ENCODE data around the gene EP400. TPM values are rescaled to one million over a fixed set of nuclear protein-coding genes. Genes with fewer than 3 reads are reported as not detected.
"Not testable (repeated sequence)": the region's sequence is repeated elsewhere in the genome, so short reads cannot be mapped to it uniquely, and the experiment has no call there.

Gene EP400
- total and polyA plus RNA-seq, 2 experiments from 2014 or later, result 10.3 to 12.3 TPM

DNA sequence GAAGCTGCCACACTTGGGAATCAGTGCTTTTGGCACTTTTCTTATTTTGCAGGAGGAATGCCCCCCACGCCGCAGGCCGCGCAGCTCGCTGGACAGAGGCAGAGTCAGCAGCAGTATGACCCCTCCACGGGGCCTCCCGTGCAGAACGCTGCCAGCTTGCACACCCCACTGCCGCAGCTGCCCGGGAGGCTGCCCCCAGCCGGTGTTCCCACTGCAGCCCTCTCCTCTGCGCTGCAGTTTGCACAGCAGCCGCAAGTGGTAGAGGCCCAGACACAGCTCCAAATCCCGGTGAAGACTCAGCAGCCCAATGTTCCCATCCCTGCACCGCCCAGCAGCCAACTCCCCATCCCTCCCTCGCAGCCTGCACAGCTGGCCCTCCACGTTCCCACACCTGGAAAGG is 32.3 kb downstream of the EP400 start:
- no peaks in the 10 kb centered on the region for H3K9me2 ChIP-seq (replicated peaks; ENCODE audit: insufficient read depth)
- H3K9me3 ChIP-seq (ENCODE audit: low read depth), result no peaks in the 10 kb centered on the region
- WGBS (ENCODE audit: low lambda C conversion rate, missing lambda C conversion rate), result 98% methylated on average over 17 of the region's 17 CpGs
- no peaks in the 10 kb centered on the region for H3K36me3 ChIP-seq (replicated peaks; ENCODE audit: insufficient read depth, low read depth)
- peaks cover 7% of the 10 kb centered on the region for H4K20me1 ChIP-seq (ENCODE audit: insufficient read depth, poor library complexity, severe bottlenecking)
- no peak overlapping the region for H3K27ac ChIP-seq
- H3K4me2 ChIP-seq, result no peak overlapping the region
- H3K4me1 ChIP-seq (ENCODE audit: insufficient read depth), result no peaks in the 10 kb centered on the region
- no peak overlapping the region for H3K4me3 ChIP-seq
- no peak overlapping the region for H2AFZ ChIP-seq
- peaks cover 16% of the 10 kb centered on the region for H3K79me2 ChIP-seq
- no peak for DNase-seq (ENCODE audit: low spot score)
- no peaks in the 10 kb centered on the region for H3K27me3 ChIP-seq
- TF ChIP-seq EZH2phosphoT487 (IDR thresholded peaks at IDR 0.05; ENCODE audit: low read depth, severe bottlenecking, unreplicated experiment) (no peak), CTCF (IDR thresholded peaks at IDR 0.05; ENCODE audit: poor library complexity) (no peak), EZH2 (IDR thresholded peaks at IDR 0.05; ENCODE audit: borderline replicate concordance) (no peak)

DNA sequence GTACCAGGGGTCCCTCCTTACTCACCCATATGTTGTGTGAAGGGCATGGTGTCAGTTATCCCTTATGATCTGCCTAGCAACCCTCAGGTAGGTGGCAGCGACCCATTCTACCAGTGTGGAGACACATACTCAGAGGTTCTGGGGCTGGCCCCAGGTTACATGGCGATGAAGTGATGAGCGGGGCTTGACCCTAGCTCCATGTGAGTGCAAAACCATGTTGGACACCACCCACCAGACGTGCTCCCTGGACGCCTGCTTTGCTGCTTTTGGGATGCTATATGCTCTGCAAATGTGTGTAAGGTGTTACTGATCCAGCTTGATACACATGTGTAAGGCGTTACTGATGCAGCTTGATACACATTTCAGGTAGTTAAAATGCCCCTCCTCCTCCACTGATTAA is 33.3 kb downstream of the EP400 start:
- TF ChIP-seq EZH2phosphoT487 (IDR thresholded peaks at IDR 0.05; ENCODE audit: low read depth, severe bottlenecking, unreplicated experiment) (no peak), CTCF (IDR thresholded peaks at IDR 0.05; ENCODE audit: poor library complexity) (no peak), EZH2 (IDR thresholded peaks at IDR 0.05; ENCODE audit: borderline replicate concordance) (no peak)
- H4K20me1 ChIP-seq (ENCODE audit: insufficient read depth, poor library complexity, severe bottlenecking), result peaks cover 7% of the 10 kb centered on the region
- DNase-seq (ENCODE audit: low spot score), result no peak
- no peaks in the 10 kb centered on the region for H3K9me3 ChIP-seq (ENCODE audit: low read depth)
- peaks cover 6% of the 10 kb centered on the region for H3K79me2 ChIP-seq
- 98% methylated on average over 6 of the region's 6 CpGs for WGBS (ENCODE audit: low lambda C conversion rate, missing lambda C conversion rate)
- H3K4me3 ChIP-seq, result no peak overlapping the region
- H2AFZ ChIP-seq, result no peak overlapping the region
- H3K4me2 ChIP-seq, result no peak overlapping the region
- H3K9me2 ChIP-seq (replicated peaks; ENCODE audit: insufficient read depth), result no peaks in the 10 kb centered on the region
- no peaks in the 10 kb centered on the region for H3K4me1 ChIP-seq (ENCODE audit: insufficient read depth)
- H3K27me3 ChIP-seq, result no peaks in the 10 kb centered on the region
- H3K36me3 ChIP-seq (replicated peaks; ENCODE audit: insufficient read depth, low read depth), result no peaks in the 10 kb centered on the region
- H3K27ac ChIP-seq, result no peak overlapping the region

DNA sequence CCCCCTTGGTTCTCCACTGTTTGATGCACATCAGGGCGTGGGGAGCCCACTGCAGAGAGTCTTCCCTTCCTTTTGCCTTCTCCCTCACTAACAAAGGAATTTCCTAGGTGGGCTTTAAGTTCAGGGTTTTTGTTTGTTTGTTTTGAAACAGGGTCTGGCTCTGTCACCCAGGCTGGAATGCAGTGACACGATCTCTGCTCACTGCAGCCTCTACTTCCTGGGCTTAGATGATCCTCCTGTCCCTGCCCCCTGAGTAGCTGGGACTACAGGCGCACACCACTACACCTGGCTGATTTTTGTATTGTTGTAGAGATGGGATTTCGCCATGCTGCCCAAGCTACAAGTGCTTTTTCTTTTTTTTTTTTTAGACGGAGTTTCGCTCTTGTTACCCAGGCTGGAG is 33.8 kb downstream of the EP400 start:
- no peak overlapping the region for H2AFZ ChIP-seq
- peaks cover 7% of the 10 kb centered on the region for H4K20me1 ChIP-seq (ENCODE audit: insufficient read depth, poor library complexity, severe bottlenecking)
- H3K36me3 ChIP-seq (replicated peaks; ENCODE audit: insufficient read depth, low read depth), result no peaks in the 10 kb centered on the region
- H3K4me3 ChIP-seq, result no peak overlapping the region
- H3K9me2 ChIP-seq (replicated peaks; ENCODE audit: insufficient read depth), result no peaks in the 10 kb centered on the region
- H3K27ac ChIP-seq, result no peak overlapping the region
- no peaks in the 10 kb centered on the region for H3K9me3 ChIP-seq (ENCODE audit: low read depth)
- WGBS (ENCODE audit: low lambda C conversion rate, missing lambda C conversion rate), result 91% methylated on average over 6 of the region's 6 CpGs
- no peaks in the 10 kb centered on the region for H3K4me1 ChIP-seq (ENCODE audit: insufficient read depth)
- no peak overlapping the region for H3K4me2 ChIP-seq
- TF ChIP-seq EZH2 (IDR thresholded peaks at IDR 0.05; ENCODE audit: borderline replicate concordance) (no peak), CTCF (IDR thresholded peaks at IDR 0.05; ENCODE audit: poor library complexity) (no peak), EZH2phosphoT487 (IDR thresholded peaks at IDR 0.05; ENCODE audit: low read depth, severe bottlenecking, unreplicated experiment) (no peak)
- DNase-seq (ENCODE audit: low spot score), result no peak
- peaks cover 3% of the 10 kb centered on the region for H3K79me2 ChIP-seq
- H3K27me3 ChIP-seq, result no peaks in the 10 kb centered on the region

GRCh38 chr12:131984334-131984733 is 34.6 kb downstream of the EP400 start:
- TF ChIP-seq EZH2 (IDR thresholded peaks at IDR 0.05; ENCODE audit: borderline replicate concordance) (no peak), CTCF (IDR thresholded peaks at IDR 0.05; ENCODE audit: poor library complexity) (no peak), EZH2phosphoT487 (IDR thresholded peaks at IDR 0.05; ENCODE audit: low read depth, severe bottlenecking, unreplicated experiment) (no peak)
- Histone ChIP-seq H3K27ac (no peak overlapping the region), H3K4me2 (no peak overlapping the region), H3K4me3 (no peak overlapping the region), H3K27me3 (no peaks in the 10 kb centered on the region), H4K20me1 (ENCODE audit: insufficient read depth, poor library complexity, severe bottlenecking) (peaks cover 7% of the 10 kb centered on the region), H3K79me2 (no peaks in the 10 kb centered on the region), H2AFZ (no peak overlapping the region), H3K36me3 (replicated peaks; ENCODE audit: insufficient read depth, low read depth) (no peaks in the 10 kb centered on the region), H3K9me2 (replicated peaks; ENCODE audit: insufficient read depth) (no peaks in the 10 kb centered on the region), H3K9me3 (ENCODE audit: low read depth) (no peaks in the 10 kb centered on the region), H3K4me1 (ENCODE audit: insufficient read depth) (no peaks in the 10 kb centered on the region)
- no peak for DNase-seq (ENCODE audit: low spot score)
- WGBS (ENCODE audit: low lambda C conversion rate, missing lambda C conversion rate), result 95% methylated on average over 3 of the region's 3 CpGs

DNA sequence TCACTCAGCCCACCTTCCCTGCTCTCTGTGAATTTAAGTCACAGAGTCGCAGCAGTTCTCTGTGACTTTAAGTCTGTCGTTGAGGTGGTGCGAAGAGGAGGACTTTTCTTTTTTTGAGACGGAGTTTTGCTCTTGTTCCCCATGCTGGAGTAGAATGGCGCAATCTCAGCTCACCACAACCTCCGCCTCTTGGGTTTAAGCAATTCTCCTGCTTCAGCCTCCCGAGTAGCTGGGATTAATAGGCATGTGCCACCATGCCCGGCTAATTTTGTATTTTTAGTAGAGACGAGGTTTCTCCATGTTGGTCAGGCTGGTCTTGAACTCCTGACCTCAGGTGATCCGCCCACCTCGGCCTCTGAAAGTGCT is 35.8 kb downstream of the EP400 start:
- not testable (repeated sequence) for H3K27ac ChIP-seq; H3K36me3 ChIP-seq (replicated peaks; ENCODE audit: insufficient read depth, low read depth)

More for the DNA sequence above, 35.8 kb downstream of the EP400 start:
- H2AFZ ChIP-seq; H3K4me1 ChIP-seq (ENCODE audit: insufficient read depth); H4K20me1 ChIP-seq (ENCODE audit: insufficient read depth, poor library complexity, severe bottlenecking); H3K4me2 ChIP-seq; H3K79me2 ChIP-seq; H3K27me3 ChIP-seq; H3K9me3 ChIP-seq (ENCODE audit: low read depth); H3K9me2 ChIP-seq (replicated peaks; ENCODE audit: insufficient read depth); H3K4me3 ChIP-seq; DNase-seq (ENCODE audit: low spot score): not testable (repeated sequence)
- 96% methylated on average over 11 of the region's 11 CpGs for WGBS (ENCODE audit: low lambda C conversion rate, missing lambda C conversion rate)
